Neural progenitor cell (in vitro differentiated cells): ENCODE results near the gene TOMM22. TPM values are rescaled to one million over a fixed set of nuclear protein-coding genes. Genes with fewer than 3 reads are reported as not detected.

Source experiments
- DNase-seq: peaks from one replicate; pipeline ENCODE4 v3.0.0-alpha.2; 2016; ENCODE audit warnings: low spot score
- H2AFZ ChIP-seq: fragments of 200-600 bp; sonication (generic); replicated peaks from 2 replicates; pipeline ENCODE4 v1.6.1; 2016; ENCODE audit warnings: antibody characterized with exemption
- H3F3A ChIP-seq: fragments of 200-600 bp; sonication (generic); 2 replicates; pipeline ENCODE4 v1.6.1; 2016; ENCODE audit warnings: antibody characterized with exemption, low read depth
- H3K27ac ChIP-seq: fragments of 200-600 bp; sonication (generic); 2 replicates; pipeline ENCODE4 v1.5.1; 2016; ENCODE audit warnings: mild to moderate bottlenecking
- H3K27me3 ChIP-seq: fragments of 200-600 bp; sonication (generic); 2 replicates; pipeline ENCODE4 v1.6.1; 2016; ENCODE audit warnings: mild to moderate bottlenecking, moderate library complexity
- H3K36me3 ChIP-seq: fragments of 200-600 bp; sonication (generic); 2 replicates; pipeline ENCODE4 v1.5.1; 2016
- H3K4me1 ChIP-seq: fragments of 200-600 bp; sonication (generic); 2 replicates; pipeline ENCODE4 v1.6.1; 2016; ENCODE audit warnings: mixed run types
- H3K4me2 ChIP-seq: fragments of 200-600 bp; sonication (generic); 2 replicates; pipeline ENCODE4 v1.6.1; 2016
- H3K4me3 ChIP-seq: fragments of 200-600 bp; sonication (generic); 2 replicates; pipeline ENCODE4 v1.5.1; 2016
- H3K79me2 ChIP-seq: fragments of 200-600 bp; sonication (generic); 2 replicates; pipeline ENCODE4 v1.6.1; 2016; ENCODE audit warnings: low read depth
- H3K9ac ChIP-seq: fragments of 200-600 bp; sonication (generic); 2 replicates; pipeline ENCODE4 v1.6.1; 2016
- H3K9me3 ChIP-seq: fragments of 200-600 bp; sonication (generic); 2 replicates; pipeline ENCODE4 v1.5.1; 2016; ENCODE audit warnings: low read depth
- H4K20me1 ChIP-seq: fragments of 200-600 bp; sonication (generic); 2 replicates; pipeline ENCODE4 v1.6.1; 2016; ENCODE audit warnings: low read depth
- H3K27ac Mint-ChIP-seq: 3 replicates; pipeline ENCODE4 v1.8.0; 2021; ENCODE audit warnings: mixed read lengths
- H3K27me3 Mint-ChIP-seq: 2 replicates; pipeline ENCODE4 v1.8.0; 2022; ENCODE audit warnings: low read depth, mild to moderate bottlenecking, inconsistent platforms, moderate library complexity, mixed read lengths; ENCODE audit not compliant: insufficient read depth
- H3K36me3 Mint-ChIP-seq: 3 replicates; pipeline ENCODE4 v1.8.0; 2021; ENCODE audit warnings: mixed read lengths
- H3K4me1 Mint-ChIP-seq: 3 replicates; pipeline ENCODE4 v1.8.0; 2021; ENCODE audit warnings: mixed read lengths
- H3K4me3 Mint-ChIP-seq: 3 replicates; pipeline ENCODE4 v1.8.0; 2021; ENCODE audit warnings: mild to moderate bottlenecking, moderate library complexity, mixed read lengths
- H3K9me3 Mint-ChIP-seq: 3 replicates; pipeline ENCODE4 v1.8.0; 2020; ENCODE audit warnings: mixed read lengths
- CTCF ChIP-seq: fragments of 200-600 bp; sonication (generic); IDR thresholded peaks from 2 replicates; pipeline ENCODE4 v1.5.1; 2017; ENCODE audit warnings: antibody characterized with exemption, mild to moderate bottlenecking
- EZH2 ChIP-seq: fragments of 200-600 bp; sonication (generic); IDR thresholded peaks from 2 replicates; pipeline ENCODE4 v1.6.1; 2017; ENCODE audit warnings: antibody characterized with exemption, mild to moderate bottlenecking, moderate library complexity
- EZH2phosphoT487 ChIP-seq: fragments of 200-600 bp; sonication (generic); IDR thresholded peaks from 2 replicates; pipeline ENCODE4 v1.6.1; 2017; ENCODE audit warnings: antibody characterized with exemption
- total RNA-seq: library from RNA; depleted of rRNA; stranded (reverse); fragments of >200 nt; gene quantifications from 2 replicates; pipeline ENCODE4 v1.2.3, GENCODE V29; 2015; ENCODE audit warnings: low replicate concordance

Gene TOMM22
- total RNA-seq, 1 donor from 2014 or later: 134 TPM

DNA sequence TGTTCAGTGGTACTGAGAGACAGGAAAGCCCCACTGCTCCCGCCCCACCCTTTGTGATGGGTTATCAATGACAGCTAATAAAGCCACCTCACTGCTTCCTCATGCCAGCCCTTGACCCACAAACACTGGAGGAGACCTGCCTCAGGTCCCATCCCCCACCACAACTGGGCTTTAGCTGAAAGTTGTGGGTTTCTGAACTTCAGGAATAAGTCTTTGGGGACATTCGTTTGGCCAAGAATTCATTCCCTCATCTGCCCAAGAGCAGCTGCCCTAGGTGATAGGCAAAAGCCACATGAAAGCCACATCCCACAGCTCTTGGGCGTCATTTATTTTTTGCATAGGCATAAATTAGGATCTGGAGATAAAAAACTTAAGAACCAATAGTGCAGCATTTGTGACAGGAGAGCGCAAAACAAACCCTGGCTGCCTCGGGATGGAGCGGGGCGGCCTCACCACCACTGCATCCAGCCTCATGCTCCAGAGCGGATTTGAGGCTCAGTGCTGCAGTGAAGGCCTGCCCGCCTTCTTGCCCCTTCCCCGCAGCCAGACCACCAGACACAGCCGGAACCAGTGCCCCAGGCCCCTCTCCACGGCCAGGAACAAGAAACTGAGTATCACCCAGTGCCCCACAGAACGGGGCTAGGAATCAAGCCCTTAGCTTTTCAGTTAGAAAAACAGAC is 52.8 kb downstream of the TOMM22 start:
- no peaks in the 10 kb centered on the region for H3K9me3 ChIP-seq
- H3K27ac Mint-ChIP-seq: no peak overlapping the region
- H3K79me2 ChIP-seq: no peaks in the 10 kb centered on the region
- H3K36me3 Mint-ChIP-seq: peaks cover 10% of the 10 kb centered on the region
- H3F3A ChIP-seq: peaks cover 3% of the 10 kb centered on the region
- H3K27me3 ChIP-seq: no peaks in the 10 kb centered on the region
- H3K4me3 Mint-ChIP-seq: no peak overlapping the region
- no peaks in the 10 kb centered on the region for H3K4me1 Mint-ChIP-seq
- no peaks in the 10 kb centered on the region for H3K9me3 Mint-ChIP-seq
- no peak overlapping the region for H3K4me2 ChIP-seq
- DNase-seq: no peak
- H4K20me1 ChIP-seq: peaks cover 10% of the 10 kb centered on the region
- H3K27me3 Mint-ChIP-seq: peaks cover 4% of the 10 kb centered on the region
- no peak overlapping the region for H3K9ac ChIP-seq
- no peaks in the 10 kb centered on the region for H3K4me1 ChIP-seq
- no peak overlapping the region for H3K27ac ChIP-seq
- H2AFZ ChIP-seq: no peak overlapping the region
- no peak overlapping the region for H3K4me3 ChIP-seq
- no peak for TF ChIP-seq CTCF
- no peak for TF ChIP-seq EZH2
- TF ChIP-seq EZH2phosphoT487: no peak
- no peaks in the 10 kb centered on the region for H3K36me3 ChIP-seq

Other genes starting within 250 kb of the TOMM22 start
- gene KCNJ4, start 226.8 kb upstream of the TOMM22 start, total RNA-seq: 0.82 and 4.6 TPM in 2 replicates
- gene KDELR3, start 213.9 kb upstream of the TOMM22 start, total RNA-seq: 3.4 and 4.6 TPM in 2 replicates
- gene DDX17, start 175.6 kb upstream of the TOMM22 start, total RNA-seq: 621 and 672 TPM in 2 replicates
- gene DMC1, start 111.8 kb upstream of the TOMM22 start, total RNA-seq: 20.0 and 22.8 TPM in 2 replicates
- 17.8 and 32.7 TPM in 2 replicates for gene FAM227A, start 25.6 kb upstream of the TOMM22 start, total RNA-seq
- 23.1 and 25.8 TPM in 2 replicates for gene CBY1, start 25.3 kb upstream of the TOMM22 start, total RNA-seq
- gene JOSD1, start 19.0 kb downstream of the TOMM22 start, total RNA-seq: 32.4 and 39.2 TPM in 2 replicates
- gene GTPBP1, start 24.0 kb downstream of the TOMM22 start, total RNA-seq: 40.8 and 91.9 TPM in 2 replicates
- gene SUN2, start 74.0 kb downstream of the TOMM22 start, total RNA-seq: 16.2 and 33.5 TPM in 2 replicates
- gene DNAL4, start 112.2 kb downstream of the TOMM22 start, total RNA-seq: 10.7 and 24.3 TPM in 2 replicates
- gene NPTXR, start 162.1 kb downstream of the TOMM22 start, total RNA-seq: 0.99 and 2.5 TPM in 2 replicates
- gene CBX6, start 190.3 kb downstream of the TOMM22 start, total RNA-seq: 14.0 and 29.7 TPM in 2 replicates